HepG2 (cell line): Measurements from ENCODE around the gene PSKH1. TPM values are rescaled to one million over a fixed set of nuclear protein-coding genes. Genes with fewer than 3 reads are reported as not detected.

Experiments used
- ATAC-seq: fragments of 200-7000 bp; cut with Tn5 transposase; 3 replicates; pipeline ENCODE4 v1.9.1; 2020; ENCODE audit warnings: mild to moderate bottlenecking, moderate library complexity
- BruUV-seq: library from RNA; stranded (reverse); fragments of 400-500 nt; replicated peaks from 2 replicates; lab custom pipeline; 2021; lab: Mats Ljungman, UMichigan
- CTCF ChIA-PET: fragments of 300-600 bp; formaldehyde crosslinking; extraction: SDS; loops from one replicate; lab custom pipeline; 2021; ENCODE audit warnings: low total read pairs, inconsistent platforms, low intra/inter-chr PET ratio; lab: Yijun Ruan, JAX
- POLR2A ChIA-PET: fragments of 350-600 bp; sonication (Branson Sonifier 250); formaldehyde crosslinking; loops from one replicate; lab custom pipeline; 2020; ENCODE audit warnings: antibody characterized with exemption, inconsistent platforms; lab: Yijun Ruan, JAX
- DNase-seq: peaks from one replicate; pipeline ENCODE4 v3.0.0-alpha.2; 2015; ENCODE audit warnings: low spot score
- FAIRE-seq: peaks from 3 replicates; lab custom pipeline; 2011; peaks lifted over from hg19 to GRCh38; lab: Jason Lieb, UNC
- H2AFZ ChIP-seq: one replicate; pipeline ENCODE4 v1.6.1; 2011; ENCODE audit warnings: low read length, inconsistent platforms
- H3K27ac ChIP-seq: fragments of 300-600 bp; 3 replicates; pipeline ENCODE4 v1.8.0; 2011; ENCODE audit warnings: mixed run types, mild to moderate bottlenecking, mixed read lengths, low read length, inconsistent platforms; ENCODE audit not compliant: insufficient read depth; ENCODE audit errors: extremely low read length
- H3K27me3 ChIP-seq, 2 experiments: fragments of 200-600 bp in 1 of 2; 2 replicates in 1 of 2; 3 replicates in 1 of 2; pipeline versions ENCODE4 v1.6.0 to v1.8.0; 2011; ENCODE audit warnings: low read length in 2 of 2, mild to moderate bottlenecking in 2 of 2, moderate library complexity in 2 of 2, inconsistent platforms in 1 of 2; ENCODE audit not compliant: insufficient read depth in 2 of 2, control insufficient read depth in 1 of 2
- H3K36me3 ChIP-seq, 2 experiments: fragments of 200-600 bp in 1 of 2; replicated peaks in 1 of 2; 2 replicates in 1 of 2; 3 replicates in 1 of 2; pipeline versions ENCODE4 v1.5.1 to v1.8.0; 2011; ENCODE audit warnings: low read length in 2 of 2, inconsistent platforms in 1 of 2; ENCODE audit not compliant: insufficient read depth in 2 of 2, control insufficient read depth in 1 of 2
- H3K4me1 ChIP-seq: 2 replicates; pipeline ENCODE4 v1.5.1; 2012; ENCODE audit warnings: low read length, inconsistent platforms; ENCODE audit not compliant: insufficient read depth
- H3K4me2 ChIP-seq: 2 replicates; pipeline ENCODE4 v1.6.0; 2011; ENCODE audit warnings: low read depth, low read length, inconsistent platforms
- H3K4me3 ChIP-seq, 3 experiments: fragments of 200-600 bp in 1 of 3; sonication (generic), shearing (Covaris generic) in 1 of 3; replicated peaks in 1 of 3; 2 replicates each; pipeline ENCODE4 v1.5.1; 2011 to 2016; ENCODE audit warnings: low read length in 3 of 3, inconsistent platforms in 2 of 3, low read depth in 2 of 3, mild to moderate bottlenecking in 2 of 3, control low read depth in 1 of 3, mixed read lengths in 1 of 3; ENCODE audit not compliant: insufficient read depth in 1 of 3
- H3K79me2 ChIP-seq: one replicate; pipeline ENCODE4 v1.6.1; 2011; ENCODE audit warnings: low read length, inconsistent platforms; ENCODE audit not compliant: insufficient read depth
- H3K9ac ChIP-seq: 2 replicates; pipeline ENCODE4 v1.6.0; 2011; ENCODE audit warnings: mild to moderate bottlenecking, low read depth, low read length, inconsistent platforms; ENCODE audit not compliant: insufficient read depth
- H3K9me3 ChIP-seq: 2 replicates; pipeline ENCODE4 v1.5.1; 2012; ENCODE audit warnings: mild to moderate bottlenecking, low read length
- H4K20me1 ChIP-seq: 2 replicates; pipeline ENCODE4 v1.6.0; 2011; ENCODE audit warnings: inconsistent platforms, mild to moderate bottlenecking, low read length, moderate library complexity; ENCODE audit not compliant: insufficient read depth
- HINFP ChIP-seq: sonication (generic); formaldehyde crosslinking; IDR thresholded peaks from 2 replicates; pipeline ENCODE4 v1.4.0; 2020; ENCODE audit warnings: low read depth, mild to moderate bottlenecking, missing genetic modification reagents
- NBN ChIP-seq: fragments of 450-650 bp; conservative IDR thresholded peaks from 2 replicates; pipeline ENCODE4 v1.6.1; 2017
- NFATC3 ChIP-seq: sonication (generic); formaldehyde crosslinking; IDR thresholded peaks from 2 replicates; pipeline ENCODE4 v1.5.1; 2020; ENCODE audit warnings: mild to moderate bottlenecking, missing genetic modification reagents
- PHF21A ChIP-seq: sonication (generic); formaldehyde crosslinking; IDR thresholded peaks from 2 replicates; pipeline ENCODE4 v1.5.0; 2020; ENCODE audit warnings: mild to moderate bottlenecking, missing genetic modification reagents
- SNAI1 ChIP-seq: sonication (generic); formaldehyde crosslinking; IDR thresholded peaks from 2 replicates; pipeline ENCODE4 v1.5.0; 2020; ENCODE audit warnings: mild to moderate bottlenecking, missing genetic modification reagents, borderline replicate concordance
- SP2 ChIP-seq: sonication (generic); formaldehyde crosslinking; IDR thresholded peaks from 2 replicates; pipeline ENCODE4 v1.5.1; 2020; ENCODE audit warnings: mild to moderate bottlenecking, missing genetic modification reagents
- ZNF407 ChIP-seq: sonication (generic); formaldehyde crosslinking; IDR thresholded peaks from one replicate; pipeline ENCODE4 v1.5.1; 2020; ENCODE audit warnings: mild to moderate bottlenecking, missing genetic modification reagents; ENCODE audit errors: not compliant biosample characterization
- ZNF761 ChIP-seq: sonication (generic); formaldehyde crosslinking; conservative IDR thresholded peaks from 2 replicates; pipeline ENCODE4 v1.4.0; 2020; ENCODE audit warnings: mild to moderate bottlenecking, missing genetic modification reagents
- ZNF879 ChIP-seq: sonication (generic); formaldehyde crosslinking; IDR thresholded peaks from 2 replicates; pipeline ENCODE4 v1.8.1; 2023; ENCODE audit warnings: missing genetic modification reagents
- WGBS: methylation state at CpG from one replicate; pipeline ENCODE4 v1.1.6; 2017; ENCODE audit warnings: low lambda C conversion rate; 5-methylcytosine and 5-hydroxymethylcytosine counted together
- in situ Hi-C: cut with HindIII; loops from 2 replicates; pipeline ENCODE4 v1.10.0; 2017; ENCODE audit warnings: low pct_unique_long_range_greater_than_20kb; ENCODE audit not compliant: extremely low pct_ligation_motif_present
- intact Hi-C: fragments of 100-400 bp; cut with micrococcal nuclease; formaldehyde crosslinking; loops from one replicate; pipeline ENCODE4 v1.10.0; 2022; ENCODE audit not compliant: unreplicated experiment
- polyA plus RNA-seq, 8 experiments: library from polyadenylated mRNA; depleted of rRNA in 3 of 8; stranded (reverse) in 7 of 8; unstranded in 1 of 8; fragments of >200 nt; fragmentation: Illumina TruSeq in 4 of 8; extraction: Trizol in 4 of 8; gene quantifications; 2 replicates each; pipeline versions ENCODE4 v1.2.1 to v1.2.3, GENCODE V29; 2011 to 2016; ENCODE audit warnings: low read depth in 4 of 8, missing spikeins in 1 of 8, mixed read lengths in 1 of 8; ENCODE audit not compliant: insufficient read depth in 1 of 8
- total RNA-seq, 5 experiments: library from RNA; depleted of rRNA; stranded (reverse); fragments of >200 nt; fragmentation: Illumina TruSeq; extraction: Trizol; gene quantifications; 2 replicates each; pipeline ENCODE4 v1.2.3, GENCODE V29; 2016; ENCODE audit warnings: low read depth in 1 of 5
- TF ChIP-seq, protein P1 (sequence below): sonication (generic); formaldehyde crosslinking; IDR thresholded peaks from 2 replicates; pipeline ENCODE4 v1.4.0; 2020; ENCODE audit warnings: mild to moderate bottlenecking, missing genetic modification reagents

The PSKH1 gene
- total and polyA plus RNA-seq, 2 of the 13 experiments (the other 11 are each of a cell fraction or from before 2014, with no cell fraction given) = 8.4 to 19.1 TPM

DNA sequence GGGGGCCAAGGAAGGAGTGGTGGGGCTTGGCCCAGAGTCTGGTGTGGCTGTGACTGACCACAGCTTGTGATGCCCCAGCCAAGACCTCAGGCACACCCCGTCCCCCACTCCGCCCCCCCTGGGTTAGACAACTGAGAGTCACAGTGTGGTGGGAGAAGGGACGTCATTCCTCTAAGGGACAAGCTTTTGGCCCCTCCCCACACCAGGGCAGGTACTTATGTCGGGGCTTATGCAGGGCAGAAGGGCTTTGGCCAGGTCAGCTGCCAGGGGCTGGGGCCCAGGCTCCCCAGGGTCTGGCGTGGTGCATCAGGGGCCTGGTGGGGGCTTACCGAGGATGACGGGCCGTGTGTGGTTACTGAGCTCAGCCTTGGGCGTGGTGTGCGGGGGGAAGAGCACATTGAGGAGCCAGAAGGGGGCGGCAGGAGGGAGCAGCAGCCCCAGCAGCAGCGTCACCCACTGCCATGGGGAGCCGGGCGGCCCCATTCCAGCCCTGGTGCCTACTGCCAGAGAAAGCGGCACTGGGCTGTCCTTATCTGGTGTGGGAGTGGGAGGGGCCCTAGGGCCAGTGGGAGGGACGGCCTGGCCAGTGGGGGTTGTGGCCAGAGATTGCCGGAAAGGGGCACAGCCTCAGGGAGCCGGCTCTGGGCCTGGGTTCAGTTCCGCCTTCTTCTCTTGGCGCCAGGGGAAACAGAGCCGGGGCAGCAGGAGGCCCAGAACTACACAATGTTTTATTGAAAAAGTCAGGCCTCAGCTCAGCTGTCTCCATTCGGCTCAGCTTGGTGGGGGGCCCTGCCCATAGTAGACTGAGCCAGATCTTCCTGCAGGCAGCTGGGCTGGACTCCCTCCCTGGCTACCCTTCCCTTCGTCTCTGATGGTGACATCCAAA lies 50.8 kb downstream of the PSKH1 start, which contains the start of gene LCAT:
Gene LCAT, minus strand, starts transcription at position 502 of the 886 bp plus-strand sequence. Its CDS starts 19 bp downstream, at position 483.
- Histone ChIP-seq H3K27me3 (no peaks in the 10 kb centered on the region), H3K9me3 (no peaks in the 10 kb centered on the region), H3K4me2 (peak within 1 kb of the TSS; percentile 72), H3K4me1 (peaks cover 52% of the 10 kb centered on the region), H2AFZ (no peak within 1 kb of the TSS), H4K20me1 (peaks cover 17% of the 10 kb centered on the region; the same call in 1 of the 2 replicates), H3K36me3 (peaks cover 37 to 53% of the 10 kb centered on the region in 2 experiments), H3K27ac (peak within 1 kb of the TSS; percentile 85), H3K4me3 (peak within 1 kb of the TSS; percentile 35 to 65 (median 55); a peak in 5 of 6 replicates), H3K79me2 (no peaks in the 10 kb centered on the region), H3K9ac (peak within 1 kb of the TSS; percentile 61)
- ChIA-PET CTCF (interaction anchor here (1.3 kb wide), 1 partner anchor 97 kb away, joined by 5 read pairs; no protein-coding TSS in a partner anchor), POLR2A (interaction anchor here (0.6 to 13.6 kb wide), 23 partner anchors 9 to 320 kb away, joined by 3 to 226 read pairs (median 5); partner anchors contain the start of genes ACD, CTRL, DDX28 and DPEP2)
- DNase-seq (peak; percentile 78), FAIRE-seq (no peak), ATAC-seq (peak; percentile 71)
- 8% methylated on average over 10 of the region's 23 CpGs for WGBS
- TSS peak; percentile 54 for BruUV-seq
- in situ Hi-C loops = loop anchor here (5.0 kb wide), 1 partner anchor 98 kb away; no protein-coding TSS in a partner anchor
- intact Hi-C loops = loop anchor here (1.0 to 2.0 kb wide), 3 partner anchors 9 to 97 kb away; partner anchors contain the start of gene SLC12A4
- TF ChIP-seq ZNF879 (CRISPR knock-in tag) (0 out of 2 replicates have a peak, but pooled peaks have one; percentile 71), SP2 (peak; percentile 34; the same call in 1 of the 2 replicates), NBN (no peak), PHF21A (CRISPR knock-in tag) (no peak), HINFP (CRISPR knock-in tag) (no peak; the same call in 1 of the 2 replicates), SNAI1 (CRISPR knock-in tag) (0 out of 2 replicates have a peak, but pooled peaks have one; percentile 52), ZNF761 (CRISPR knock-in tag) (peak; percentile 9; the same call in 1 of the 2 replicates), ZNF407 (CRISPR knock-in tag) (peak; percentile 56), NFATC3 (CRISPR knock-in tag) (no peak; the same call in 1 of the 2 replicates)
- TF ChIP-seq, protein P1, sequence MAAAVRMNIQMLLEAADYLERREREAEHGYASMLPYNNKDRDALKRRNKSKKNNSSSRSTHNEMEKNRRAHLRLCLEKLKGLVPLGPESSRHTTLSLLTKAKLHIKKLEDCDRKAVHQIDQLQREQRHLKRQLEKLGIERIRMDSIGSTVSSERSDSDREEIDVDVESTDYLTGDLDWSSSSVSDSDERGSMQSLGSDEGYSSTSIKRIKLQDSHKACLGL = peak; percentile 73; the same call in 1 of the 2 replicates
